Measurements from ENCODE around the gene MBP. TPM values are rescaled to one million over a fixed set of nuclear protein-coding genes. Genes with fewer than 3 reads are reported as not detected.

The MBP gene
- total and polyA plus RNA-seq, 2 donors (not counting 1 experiment from before 2014, with no cell fraction given), result 2.3 to 3.6 TPM

DNA sequence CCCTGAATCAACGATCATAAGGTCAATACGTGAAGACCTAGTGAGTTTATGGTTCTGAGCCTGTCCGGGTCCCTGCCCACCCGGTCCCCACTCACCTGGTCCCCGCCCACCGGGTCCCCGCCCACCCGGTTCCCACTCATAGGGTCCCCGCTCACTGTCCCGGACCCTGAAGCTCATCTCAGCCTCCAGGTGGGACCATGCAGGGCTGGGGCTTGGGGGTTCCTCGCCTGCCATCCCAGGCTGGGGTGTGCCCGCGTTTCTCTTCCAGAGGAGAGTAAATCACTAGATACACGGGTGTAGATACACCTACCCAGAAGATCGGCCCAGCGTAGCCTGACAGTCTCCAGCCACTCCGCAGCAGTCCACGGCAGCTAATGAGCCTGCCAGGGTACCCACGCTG, 131.5 kb downstream of the MBP start:
- Histone ChIP-seq H3K9ac (ENCODE audit: insufficient read depth, low read length) (no peak overlapping the region), H2AFZ (ENCODE audit: low read length) (no peak overlapping the region), H3K79me2 (ENCODE audit: control insufficient read depth, insufficient read depth, low read length) (no peaks in the 10 kb centered on the region), H3K4me2 (ENCODE audit: extremely low read depth, insufficient read depth, low read length) (no peak overlapping the region), H3K9me3 (ENCODE audit: control insufficient read depth, insufficient read depth, low read depth, low read length) (no peaks in the 10 kb centered on the region), H3K36me3 (ENCODE audit: control insufficient read depth, insufficient read depth, low read length) (no peaks in the 10 kb centered on the region), H3K4me3 (replicated peaks in 1 of 4; ENCODE audit: control extremely low read depth in 1 of 4, insufficient read depth in 1 of 4, low read depth in 3 of 4, low read length in 4 of 4) (no peak overlapping the region), H3K27me3 (ENCODE audit: control insufficient read depth, insufficient read depth, low read length) (peaks cover 2% of the 10 kb centered on the region), H3K27ac (ENCODE audit: insufficient read depth, low read length) (no peak overlapping the region), H4K20me1 (ENCODE audit: control insufficient read depth, extremely low read depth, insufficient read depth, low read length) (no peaks in the 10 kb centered on the region), H3K4me1 (ENCODE audit: control insufficient read depth, extremely low read depth, insufficient read depth, low read length) (no peaks in the 10 kb centered on the region)
- TF ChIP-seq, protein P1, sequence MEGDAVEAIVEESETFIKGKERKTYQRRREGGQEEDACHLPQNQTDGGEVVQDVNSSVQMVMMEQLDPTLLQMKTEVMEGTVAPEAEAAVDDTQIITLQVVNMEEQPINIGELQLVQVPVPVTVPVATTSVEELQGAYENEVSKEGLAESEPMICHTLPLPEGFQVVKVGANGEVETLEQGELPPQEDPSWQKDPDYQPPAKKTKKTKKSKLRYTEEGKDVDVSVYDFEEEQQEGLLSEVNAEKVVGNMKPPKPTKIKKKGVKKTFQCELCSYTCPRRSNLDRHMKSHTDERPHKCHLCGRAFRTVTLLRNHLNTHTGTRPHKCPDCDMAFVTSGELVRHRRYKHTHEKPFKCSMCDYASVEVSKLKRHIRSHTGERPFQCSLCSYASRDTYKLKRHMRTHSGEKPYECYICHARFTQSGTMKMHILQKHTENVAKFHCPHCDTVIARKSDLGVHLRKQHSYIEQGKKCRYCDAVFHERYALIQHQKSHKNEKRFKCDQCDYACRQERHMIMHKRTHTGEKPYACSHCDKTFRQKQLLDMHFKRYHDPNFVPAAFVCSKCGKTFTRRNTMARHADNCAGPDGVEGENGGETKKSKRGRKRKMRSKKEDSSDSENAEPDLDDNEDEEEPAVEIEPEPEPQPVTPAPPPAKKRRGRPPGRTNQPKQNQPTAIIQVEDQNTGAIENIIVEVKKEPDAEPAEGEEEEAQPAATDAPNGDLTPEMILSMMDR (conservative IDR thresholded peaks at IDR 0.05 in 1 of 2, IDR thresholded peaks at IDR 0.05 in 1 of 2; ENCODE audit: low read depth in 1 of 2, low read length in 2 of 2), result no peak
- no peak for TF ChIP-seq EZH2 (IDR thresholded peaks at IDR 0.05; ENCODE audit: low read length, missing control alignments)
- DNase-seq (ENCODE audit: low read depth in 2 of 2), result no peak

DNA sequence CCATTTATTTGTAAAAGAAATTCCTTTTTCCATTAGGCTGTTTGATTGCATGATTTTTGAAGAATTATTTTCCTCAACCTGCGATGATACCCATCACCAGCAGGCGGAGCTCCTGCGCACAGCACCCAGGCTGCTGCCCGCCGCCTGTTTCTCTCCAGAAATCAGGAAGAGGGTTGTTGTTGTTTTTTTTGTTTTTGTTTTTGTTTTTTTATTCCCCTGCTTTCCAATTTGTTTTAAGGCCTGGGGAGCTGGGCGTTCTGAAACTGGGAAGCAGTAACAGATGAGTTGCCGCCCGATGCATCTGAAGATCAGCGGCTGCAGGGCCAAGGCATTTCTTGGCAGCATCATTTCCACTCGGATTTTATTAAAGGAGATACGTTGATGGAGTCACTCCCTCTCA, 132.1 kb downstream of the MBP start:
- Histone ChIP-seq H3K36me3 (ENCODE audit: control insufficient read depth, insufficient read depth, low read length) (no peaks in the 10 kb centered on the region), H4K20me1 (ENCODE audit: control insufficient read depth, extremely low read depth, insufficient read depth, low read length) (no peaks in the 10 kb centered on the region), H3K4me3 (replicated peaks in 1 of 4; ENCODE audit: control extremely low read depth in 1 of 4, insufficient read depth in 1 of 4, low read depth in 3 of 4, low read length in 4 of 4) (peak overlapping the region in 3 of 4 experiments; percentile 4 to 40 (median 36)), H3K4me2 (ENCODE audit: extremely low read depth, insufficient read depth, low read length) (peak overlapping the region; percentile 28), H2AFZ (ENCODE audit: low read length) (peak overlapping the region; percentile 54), H3K79me2 (ENCODE audit: control insufficient read depth, insufficient read depth, low read length) (no peaks in the 10 kb centered on the region), H3K4me1 (ENCODE audit: control insufficient read depth, extremely low read depth, insufficient read depth, low read length) (no peaks in the 10 kb centered on the region), H3K27me3 (ENCODE audit: control insufficient read depth, insufficient read depth, low read length) (peaks cover 2% of the 10 kb centered on the region), H3K9me3 (ENCODE audit: control insufficient read depth, insufficient read depth, low read depth, low read length) (no peaks in the 10 kb centered on the region), H3K27ac (ENCODE audit: insufficient read depth, low read length) (no peak overlapping the region), H3K9ac (ENCODE audit: insufficient read depth, low read length) (no peak overlapping the region)
- peak; percentile 13 to 46 for DNase-seq (ENCODE audit: low read depth in 2 of 2)
- TF ChIP-seq EZH2 (IDR thresholded peaks at IDR 0.05; ENCODE audit: low read length, missing control alignments), result no peak
- TF ChIP-seq, protein P1 (conservative IDR thresholded peaks at IDR 0.05 in 1 of 2, IDR thresholded peaks at IDR 0.05 in 1 of 2; ENCODE audit: low read depth in 1 of 2, low read length in 2 of 2), result peak; percentile 99

DNA sequence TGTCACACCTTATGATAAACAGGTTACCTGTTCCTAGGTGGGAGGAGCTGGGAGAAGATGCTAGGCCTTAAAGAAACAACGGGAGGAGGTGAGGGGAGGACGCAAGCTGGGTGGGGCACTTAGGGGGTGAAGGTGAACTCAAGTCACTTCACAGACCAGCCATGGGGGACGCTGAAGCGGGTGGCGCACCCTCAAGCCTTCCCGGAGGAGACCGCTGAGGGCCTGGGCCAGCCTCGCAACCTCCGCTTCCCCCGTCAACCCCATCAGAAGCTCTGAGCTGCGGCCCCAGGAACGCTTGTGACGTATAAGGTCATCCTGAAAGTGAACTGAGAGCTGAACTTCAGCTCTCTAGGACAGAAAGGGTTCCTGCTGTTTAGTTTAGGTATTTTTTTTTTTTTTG, 133.5 kb downstream of the MBP start:
- Histone ChIP-seq H3K4me3 (replicated peaks in 1 of 4; ENCODE audit: control extremely low read depth in 1 of 4, insufficient read depth in 1 of 4, low read depth in 3 of 4, low read length in 4 of 4) (no peak overlapping the region), H3K4me1 (ENCODE audit: control insufficient read depth, extremely low read depth, insufficient read depth, low read length) (no peaks in the 10 kb centered on the region), H3K4me2 (ENCODE audit: extremely low read depth, insufficient read depth, low read length) (no peak overlapping the region), H3K9ac (ENCODE audit: insufficient read depth, low read length) (no peak overlapping the region), H3K27ac (ENCODE audit: insufficient read depth, low read length) (no peak overlapping the region), H3K79me2 (ENCODE audit: control insufficient read depth, insufficient read depth, low read length) (no peaks in the 10 kb centered on the region), H4K20me1 (ENCODE audit: control insufficient read depth, extremely low read depth, insufficient read depth, low read length) (no peaks in the 10 kb centered on the region), H2AFZ (ENCODE audit: low read length) (no peak overlapping the region), H3K9me3 (ENCODE audit: control insufficient read depth, insufficient read depth, low read depth, low read length) (no peaks in the 10 kb centered on the region), H3K36me3 (ENCODE audit: control insufficient read depth, insufficient read depth, low read length) (no peaks in the 10 kb centered on the region), H3K27me3 (ENCODE audit: control insufficient read depth, insufficient read depth, low read length) (peaks cover 2% of the 10 kb centered on the region)
- no peak for DNase-seq (ENCODE audit: low read depth in 2 of 2)
- TF ChIP-seq EZH2 (IDR thresholded peaks at IDR 0.05; ENCODE audit: low read length, missing control alignments), result no peak
- TF ChIP-seq, protein P1 (conservative IDR thresholded peaks at IDR 0.05 in 1 of 2, IDR thresholded peaks at IDR 0.05 in 1 of 2; ENCODE audit: low read depth in 1 of 2, low read length in 2 of 2), result no peak
